ENCODE data around the gene KLHL18. TPM values are rescaled to one million over a fixed set of nuclear protein-coding genes. Genes with fewer than 3 reads are reported as not detected.

Gene KLHL18
- total RNA-seq, 2 experiments from 2014 or later, result 29.8 to 32.5 TPM

GRCh38 chr3:47392933-47393332 is 110.2 kb downstream of the KLHL18 start:
- H3K4me1 Mint-ChIP-seq (ENCODE audit: low read depth), result peaks cover 8% of the 10 kb centered on the region
- no peak overlapping the region for H3K4me3 Mint-ChIP-seq
- H3K27ac Mint-ChIP-seq, result no peak overlapping the region
- ATAC-seq, result no peak
- H3K36me3 Mint-ChIP-seq (ENCODE audit: low read depth), result peaks cover 18% of the 10 kb centered on the region
- no peak for DNase-seq
- POLR2A ChIA-PET, result no interaction called here
- no peaks in the 10 kb centered on the region for H3K9me3 Mint-ChIP-seq (ENCODE audit: insufficient read depth)
- CTCF ChIA-PET, result no interaction called here
- H3K27me3 Mint-ChIP-seq (ENCODE audit: low read depth), result no peaks in the 10 kb centered on the region

DNA sequence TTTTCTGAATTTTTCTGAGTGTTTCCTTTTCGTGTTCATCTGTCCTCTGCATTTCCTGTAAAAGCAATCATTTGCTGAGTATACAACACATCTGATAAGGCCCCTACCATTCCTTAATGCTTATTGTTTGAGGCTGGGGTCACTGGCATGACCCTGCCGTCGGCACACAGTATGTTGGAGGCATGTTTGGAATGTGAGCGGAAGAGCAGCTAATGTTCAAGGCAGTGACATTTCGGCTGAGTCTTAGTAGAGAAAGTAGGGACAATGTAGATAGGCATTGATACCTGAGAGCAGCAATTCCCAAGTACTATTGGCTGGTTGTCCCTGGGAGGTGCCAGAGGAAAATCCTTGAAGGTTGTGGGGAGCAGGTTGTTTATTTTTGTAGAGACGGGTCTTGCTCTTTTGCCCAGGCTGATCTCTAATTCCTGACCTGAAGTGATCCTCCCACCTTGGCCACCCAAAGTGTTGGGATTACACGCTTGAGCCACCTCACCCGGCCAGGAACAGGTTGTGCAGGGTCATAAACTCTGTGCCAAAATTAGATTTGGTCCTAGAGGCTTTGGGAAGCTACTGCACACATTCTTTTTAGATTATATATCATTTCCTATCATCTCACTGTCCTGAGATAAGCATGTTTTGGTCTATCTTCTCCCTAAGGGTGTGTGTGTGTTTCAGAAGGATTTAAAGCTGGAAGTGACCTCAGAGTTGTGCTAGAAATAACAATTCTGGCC is 111.6 kb downstream of the KLHL18 start:
- ATAC-seq (no peak), DNase-seq (no peak)
- no peaks in the 10 kb centered on the region for H3K9me3 Mint-ChIP-seq (ENCODE audit: insufficient read depth)
- CTCF ChIA-PET, result interaction anchor here (1.3 kb wide), 1 partner anchor 27 kb away, joined by 3 read pairs; no protein-coding TSS in a partner anchor
- no peak overlapping the region for H3K4me3 Mint-ChIP-seq
- peaks cover 12% of the 10 kb centered on the region for H3K4me1 Mint-ChIP-seq (ENCODE audit: low read depth)
- H3K27me3 Mint-ChIP-seq (ENCODE audit: low read depth), result no peaks in the 10 kb centered on the region
- POLR2A ChIA-PET, result interaction anchor here (0.6 kb wide), 1 partner anchor 441 kb away, joined by 3 read pairs; no protein-coding TSS in a partner anchor
- H3K27ac Mint-ChIP-seq, result no peak overlapping the region
- peaks cover 12% of the 10 kb centered on the region for H3K36me3 Mint-ChIP-seq (ENCODE audit: low read depth)

- Mint-ChIP-seq H3K36me3 (ENCODE audit: low read depth) (peaks cover 12% of the 10 kb centered on the region), H3K9me3 (ENCODE audit: insufficient read depth) (no peaks in the 10 kb centered on the region), H3K4me1 (ENCODE audit: low read depth) (peaks cover 16% of the 10 kb centered on the region), H3K27ac (no peak overlapping the region), H3K4me3 (no peak overlapping the region), H3K27me3 (ENCODE audit: low read depth) (no peaks in the 10 kb centered on the region)
- POLR2A ChIA-PET, result no interaction called here
- no peak for DNase-seq
- CTCF ChIA-PET, result interaction anchor here (1.3 kb wide), 1 partner anchor 26 kb away, joined by 3 read pairs; no protein-coding TSS in a partner anchor
- no peak for ATAC-seq
Observed at GRCh38 chr3:47394881-47395280, 112.1 kb downstream of the KLHL18 start.

Other genes with a start within 250 kb of the KLHL18 start
- gene SETD2, start 118.8 kb upstream of the KLHL18 start, total RNA-seq, result 10 to 100 TPM; 43.1 to 48.1 TPM
- 1 to 10 TPM; 8.2 to 8.3 TPM for gene KIF9, start 145 bp upstream of the KLHL18 start, total RNA-seq
- gene PTPN23, start 98.1 kb downstream of the KLHL18 start, total RNA-seq, result 10 to 100 TPM; 31.0 to 33.2 TPM
- 10 to 100 TPM; 57.5 to 60.7 TPM for gene SCAP, start 193.0 kb downstream of the KLHL18 start, total RNA-seq
- 10 to 100 TPM; 52.1 to 53.0 TPM for gene ELP6, start 230.8 kb downstream of the KLHL18 start, total RNA-seq

Data from activated CD8-positive, alpha-beta T cell treated with anti-CD3 and anti-CD28 coated beads, Interleukin-2, amount 10 ng/mL, durations not matched to agents 7 days and 5 days (primary cell).